H1 (cell line): ENCODE data around the gene EPHA8. TPM values are rescaled to one million over a fixed set of nuclear protein-coding genes. Genes with fewer than 3 reads are reported as not detected.

ENCODE experiments used
- CTCF ChIA-PET: fragments of 300-600 bp; sonication (Branson Sonifier 250); formaldehyde crosslinking; loops from one replicate; lab custom pipeline; 2021; ENCODE audit not compliant: partially characterized antibody; lab: Charles Lee
- POLR2A ChIA-PET: fragments of 300-600 bp; sonication (Branson Sonifier 250); formaldehyde crosslinking; loops from one replicate; lab custom pipeline; 2021; ENCODE audit warnings: inconsistent platforms; ENCODE audit not compliant: partially characterized antibody; lab: Charles Lee
- DNase-seq, 2 experiments: peaks; one replicate each; pipeline versions ENCODE4 v3.0.0 to v3.0.0-alpha.2; 2010 to 2022; ENCODE audit warnings: low spot score in 2 of 2, low read depth in 1 of 2, mixed read lengths in 1 of 2
- FAIRE-seq: peaks from 2 replicates; lab custom pipeline; 2011; peaks lifted over from hg19 to GRCh38; lab: Jason Lieb, UNC
- H2AFZ ChIP-seq: 2 replicates; pipeline ENCODE4 v1.8.1; 2012; ENCODE audit warnings: low read length, inconsistent platforms
- H2AK5ac ChIP-seq: 2 replicates; pipeline ENCODE4 v1.6.1; 2013; ENCODE audit warnings: low read depth, low read length
- H2BK120ac ChIP-seq: replicated peaks from 2 replicates; pipeline ENCODE3; 2013; ENCODE audit warnings: low read depth, low read length, inconsistent platforms
- H2BK12ac ChIP-seq: 2 replicates; pipeline ENCODE4 v1.6.1; 2013; ENCODE audit warnings: low read depth, low read length
- H2BK15ac ChIP-seq: 2 replicates; pipeline ENCODE4 v1.6.1; 2013; ENCODE audit warnings: low read length
- H2BK20ac ChIP-seq: 2 replicates; pipeline ENCODE4 v1.6.1; 2013; ENCODE audit warnings: low read length
- H2BK5ac ChIP-seq: 2 replicates; pipeline ENCODE4 v1.6.1; 2013; ENCODE audit warnings: low read depth, low read length
- H3K14ac ChIP-seq: 2 replicates; pipeline ENCODE4 v1.6.1; 2013; ENCODE audit warnings: inconsistent platforms; ENCODE audit not compliant: insufficient read length
- H3K18ac ChIP-seq: 2 replicates; pipeline ENCODE4 v1.6.1; 2013; ENCODE audit warnings: low read length; ENCODE audit errors: extremely low read depth
- H3K23ac ChIP-seq: 2 replicates; pipeline ENCODE4 v1.6.1; 2013; ENCODE audit warnings: inconsistent platforms; ENCODE audit not compliant: insufficient read length
- H3K23me2 ChIP-seq: 2 replicates; pipeline ENCODE4 v1.6.1; 2013; ENCODE audit warnings: low read depth, low read length
- H3K27ac ChIP-seq: 2 replicates; pipeline ENCODE4 v1.6.1; 2011; ENCODE audit warnings: low read depth, low read length, inconsistent platforms
- H3K27me3 ChIP-seq, 4 experiments: replicated peaks in 1 of 4; 1 replicate in 1 of 4; 2 replicates in 3 of 4; pipeline versions ENCODE4 v1.6.1 to v1.8.1; 2011 to 2013; ENCODE audit warnings: low read length in 3 of 4, mild to moderate bottlenecking in 3 of 4, inconsistent platforms in 2 of 4, mixed read lengths in 2 of 4, moderate library complexity in 1 of 4; ENCODE audit not compliant: control insufficient read depth in 3 of 4, insufficient read depth in 3 of 4; ENCODE audit errors: extremely low read depth in 1 of 4
- H3K36me3 ChIP-seq, 4 experiments: 2 replicates each; pipeline versions ENCODE4 v1.6.1 to v1.8.1; 2011 to 2013; ENCODE audit warnings: mild to moderate bottlenecking in 4 of 4, low read length in 3 of 4, moderate library complexity in 2 of 4, control low read depth in 1 of 4, inconsistent platforms in 1 of 4; ENCODE audit not compliant: insufficient read depth in 4 of 4, control insufficient read depth in 2 of 4
- H3K4ac ChIP-seq: replicated peaks from 2 replicates; pipeline ENCODE3; 2013; ENCODE audit warnings: low read length, low read depth, mixed read lengths, inconsistent platforms; ENCODE audit not compliant: insufficient read length
- H3K4me1 ChIP-seq, 4 experiments: replicated peaks in 1 of 4; 1 replicate in 1 of 4; 2 replicates in 3 of 4; pipeline versions ENCODE4 v1.6.1 to v1.8.1; 2011 to 2013; ENCODE audit warnings: low read length in 3 of 4, inconsistent platforms in 2 of 4, mixed read lengths in 1 of 4; ENCODE audit not compliant: insufficient read depth in 4 of 4, control insufficient read depth in 3 of 4
- H3K4me2 ChIP-seq, 2 experiments: 2 replicates each; pipeline versions ENCODE4 v1.6.1 to v1.8.1; 2011 to 2013; ENCODE audit warnings: low read depth in 2 of 2, low read length in 2 of 2, control low read depth in 1 of 2, inconsistent platforms in 1 of 2, mild to moderate bottlenecking in 1 of 2; ENCODE audit not compliant: insufficient read depth in 1 of 2
- H3K4me3 ChIP-seq, 4 experiments: fragments of 200-600, 300-600 bp in 1 of 4; sonication (generic), shearing (Covaris generic), sonication (Bioruptor Twin) in 1 of 4; 2 replicates each; pipeline versions ENCODE4 v1.5.1 to v1.8.1; 2011 to 2016; ENCODE audit warnings: low read length in 4 of 4, low read depth in 3 of 4, control low read depth in 2 of 4, inconsistent platforms in 2 of 4, mild to moderate bottlenecking in 2 of 4, mixed read lengths in 1 of 4, moderate library complexity in 1 of 4; ENCODE audit not compliant: insufficient read depth in 2 of 4; ENCODE audit errors: extremely low read depth in 1 of 4
- H3K56ac ChIP-seq: replicated peaks from 2 replicates; pipeline ENCODE3; 2013; ENCODE audit warnings: low read depth, mild to moderate bottlenecking, mixed read lengths, low read length, inconsistent platforms; ENCODE audit not compliant: insufficient read length
- H3K79me1 ChIP-seq: 2 replicates; pipeline ENCODE4 v1.6.1; 2013; ENCODE audit warnings: low read depth, low read length, control low read depth
- H3K79me2 ChIP-seq, 2 experiments: 2 replicates each; pipeline versions ENCODE4 v1.6.1 to v1.8.1; 2012 to 2013; ENCODE audit warnings: low read length in 2 of 2, mild to moderate bottlenecking in 2 of 2, inconsistent platforms in 1 of 2; ENCODE audit not compliant: insufficient read depth in 2 of 2, control insufficient read depth in 1 of 2
- H3K9ac ChIP-seq, 4 experiments: replicated peaks in 1 of 4; 1 replicate in 1 of 4; 2 replicates in 3 of 4; pipeline versions ENCODE4 v1.6.1 to v1.8.1; 2011 to 2013; ENCODE audit warnings: low read depth in 3 of 4, low read length in 3 of 4, control low read depth in 2 of 4, mild to moderate bottlenecking in 2 of 4, moderate library complexity in 2 of 4, inconsistent platforms in 1 of 4; ENCODE audit errors: extremely low read depth in 1 of 4
- H3K9me3 ChIP-seq, 2 experiments: 2 replicates each; pipeline versions ENCODE4 v1.6.1 to v1.8.1; 2012 to 2013; ENCODE audit warnings: mild to moderate bottlenecking in 2 of 2, moderate library complexity in 2 of 2, control low read depth in 1 of 2, inconsistent platforms in 1 of 2, low read depth in 1 of 2, low read length in 1 of 2, mixed read lengths in 1 of 2; ENCODE audit not compliant: insufficient read depth in 2 of 2
- H4K20me1 ChIP-seq, 2 experiments: replicated peaks in 1 of 2; 2 replicates each; pipeline versions ENCODE3 to v1.8.1; 2011 to 2013; ENCODE audit warnings: inconsistent platforms in 2 of 2, low read length in 2 of 2, mild to moderate bottlenecking in 1 of 2; ENCODE audit not compliant: insufficient read depth in 2 of 2, control insufficient read depth in 1 of 2
- H4K5ac ChIP-seq: 2 replicates; pipeline ENCODE4 v1.6.1; 2013; ENCODE audit warnings: low read length, low read depth, mixed read lengths, inconsistent platforms; ENCODE audit not compliant: insufficient read length
- H4K8ac ChIP-seq: 2 replicates; pipeline ENCODE4 v1.8.0; 2013; ENCODE audit warnings: mild to moderate bottlenecking, moderate library complexity, low read length, inconsistent platforms; ENCODE audit not compliant: insufficient read depth; ENCODE audit errors: extremely low read depth
- H4K91ac ChIP-seq: replicated peaks from 2 replicates; pipeline ENCODE3; 2013; ENCODE audit warnings: low read length, mixed read lengths, inconsistent platforms; ENCODE audit not compliant: insufficient read length
- ATF3 ChIP-seq: IDR thresholded peaks from 2 replicates; pipeline ENCODE4 v1.6.1; 2011; ENCODE audit warnings: low read depth, mild to moderate bottlenecking, low read length; ENCODE audit not compliant: insufficient read depth
- CBX5 ChIP-seq: fragments of 300-800, 300-1000 bp; sonication (generic); IDR thresholded peaks from 2 replicates; pipeline ENCODE4 v1.7.1; 2016; ENCODE audit warnings: antibody characterized with exemption, low read length, low read depth
- HDAC2 ChIP-seq, 2 experiments: fragments of 300-600 bp in 1 of 2; sonication (generic) in 1 of 2; IDR thresholded peaks; 2 replicates each; pipeline ENCODE4 v1.6.1; 2011 to 2012; ENCODE audit warnings: low read depth in 2 of 2, low read length in 2 of 2, mild to moderate bottlenecking in 2 of 2, moderate library complexity in 2 of 2, borderline replicate concordance in 1 of 2, inconsistent platforms in 1 of 2
- NANOG ChIP-seq: IDR thresholded peaks from 2 replicates; pipeline ENCODE4 v1.6.1; 2011; ENCODE audit warnings: low read length, low read depth, mild to moderate bottlenecking, inconsistent platforms; ENCODE audit not compliant: insufficient read depth, poor library complexity, severe bottlenecking
- RXRA ChIP-seq: IDR thresholded peaks from 2 replicates; pipeline ENCODE4 v1.6.1; 2011; ENCODE audit warnings: low read depth, mild to moderate bottlenecking, low read length, moderate library complexity; ENCODE audit not compliant: insufficient read depth
- TCF12 ChIP-seq: IDR thresholded peaks from 2 replicates; pipeline ENCODE4 v1.6.1; 2011; ENCODE audit warnings: low read depth, mild to moderate bottlenecking, low read length
- ZNF274 ChIP-seq: IDR thresholded peaks from 2 replicates; pipeline ENCODE4 v1.7.0; 2012; ENCODE audit warnings: low read length, borderline replicate concordance; ENCODE audit errors: extremely low read depth
- WGBS, 2 experiments: shearing (Covaris generic) in 1 of 2; methylation state at CpG; one replicate each; pipeline versions ENCODE4 v1.1.6 to v1.1.7; 2013 to 2015; ENCODE audit warnings: low lambda C conversion rate in 2 of 2, mixed read lengths in 2 of 2, inconsistent platforms in 1 of 2, low coverage in 1 of 2, missing lambda C conversion rate in 1 of 2; ENCODE audit not compliant: insufficient replicate concordance in 2 of 2, insufficient coverage in 1 of 2, insufficient read length in 1 of 2; ENCODE audit errors: extremely low coverage in 1 of 2, missing lambda C conversion rate in 1 of 2; 5-methylcytosine and 5-hydroxymethylcytosine counted together
- polyA plus RNA-seq, 7 experiments: library from polyadenylated mRNA; depleted of rRNA in 3 of 7; stranded (reverse) in 5 of 7; unstranded in 2 of 7; fragments of >200 nt in 5 of 7; fragments of 200-250 nt in 2 of 7; gene quantifications; 1 replicate in 5 of 7; 2 replicates in 1 of 7; 4 replicates in 1 of 7; pipeline versions ENCODE4 v1.2.1 to v1.2.3, GENCODE V29; 2011 to 2013; ENCODE audit warnings: missing spikeins in 2 of 7, mixed read lengths in 2 of 7
- total RNA-seq: library from RNA; stranded (reverse); fragmentation: NEBNext Ultra II Directional; extraction: Animal tissue kit (Norgen Biotek cat#: 25700); gene quantifications from 2 replicates; pipeline ENCODE4 v1.2.1, GENCODE V29; 2021

EPHA8 gene
- total and polyA plus RNA-seq, 2 of the 8 experiments (the other 6 are each of a cell fraction or from before 2014, with no cell fraction given) = 4.0 to 8.4 TPM

- DNase-seq (no peak), FAIRE-seq (no peak)
- Histone ChIP-seq H3K27me3 (peaks cover 0 to 7% (median 0%) of the 10 kb centered on the region in 4 experiments; a peak in 1 of 7 replicates), H3K9me3 (no peaks in the 10 kb centered on the region), H3K18ac (no peak overlapping the region), H3K4me3 (no peak overlapping the region), H3K27ac (no peak overlapping the region), H3K4me2 (no peak overlapping the region), H4K8ac (no peak overlapping the region), H3K14ac (no peak overlapping the region), H2BK5ac (no peak overlapping the region), H3K36me3 (no peaks in the 10 kb centered on the region), H4K91ac (no peak overlapping the region), H3K4me1 (peaks cover 0 to 6% (median 3%) of the 10 kb centered on the region in 4 experiments), H3K4ac (no peak overlapping the region), H2BK120ac (no peak overlapping the region), H2AK5ac (no peak overlapping the region), H2AFZ (no peak overlapping the region), H2BK12ac (no peak overlapping the region), H2BK15ac (no peak overlapping the region), H3K79me1 (no peaks in the 10 kb centered on the region), H3K23me2 (no peaks in the 10 kb centered on the region; the same call in 1 of the 2 replicates), H4K20me1 (peaks cover 0 to 4% of the 10 kb centered on the region in 2 experiments), H2BK20ac (no peak overlapping the region), H3K9ac (no peak overlapping the region), H3K56ac (no peak overlapping the region), H3K79me2 (no peaks in the 10 kb centered on the region), H3K23ac (no peak overlapping the region), H4K5ac (no peak overlapping the region)
- TF ChIP-seq TCF12 = no peak
- TF ChIP-seq ATF3 = no peak
- TF ChIP-seq NANOG = no peak
- TF ChIP-seq ZNF274 = no peak
- TF ChIP-seq CBX5 = no peak
- no peak for TF ChIP-seq RXRA
- TF ChIP-seq HDAC2 (IDR thresholded peaks at IDR 0.05; ENCODE audit: borderline replicate concordance in 1 of 2, low read depth in 2 of 2, low read length in 2 of 2) = no peak
- CTCF ChIA-PET = interaction anchor here (1.8 to 2.2 kb wide), 2 partner anchors 14 to 33 kb away, joined by 5 to 6 read pairs; no protein-coding TSS in a partner anchor
- 79% methylated on average over 4 of the region's 4 CpGs; no CpG with 5 or more reads in 1 of the 2 experiments for WGBS, 2 experiments
- POLR2A ChIA-PET = no interaction called here
Observed at GRCh38 chr1:22606161-22606560, 42.9 kb downstream of the EPHA8 start.
